SKM-1 treated with dmso at 0.1 percent for 144 hours (cell line): ENCODE results near the gene PFKM.

Experiments
- DNase-seq: peaks from one replicate; lab custom pipeline; 2025; ENCODE audit not compliant: unreplicated experiment; lab: John Stamatoyannopoulos, UW

The PFKM gene

GRCh38 chr12:48156652-48157017, 37.5 kb downstream of the PFKM start:
- DNase-seq, result no peak

GRCh38 chr12:48157018-48157888, 38.1 kb downstream of the PFKM start, which contains the start of gene ASB8:
Gene ASB8 (minus strand): TSS chr12:48157515. CDS start chr12:48153496, 4,019 bp downstream.
- DNase-seq, result peak; percentile 85

- DNase-seq, result no peak
Measured at GRCh38 chr12:48157889-48158370, 38.8 kb downstream of the PFKM start.

- DNase-seq, result no peak
Measured at GRCh38 chr12:48160046-48160445, 40.9 kb downstream of the PFKM start.

- DNase-seq, result peak; percentile 26
Measured at GRCh38 chr12:48160807-48161206, 41.6 kb downstream of the PFKM start.

GRCh38 chr12:48163150-48163747, 44.1 kb downstream of the PFKM start:
- DNase-seq, result no peak

- DNase-seq, result no peak
Measured at GRCh38 chr12:48164451-48164850, 45.3 kb downstream of the PFKM start.

- no peak for DNase-seq
Measured at GRCh38 chr12:48165089-48165981, 46.2 kb downstream of the PFKM start.

GRCh38 chr12:48169011-48169410, 49.8 kb downstream of the PFKM start:
- DNase-seq, result no peak

GRCh38 chr12:48175613-48176416, 56.7 kb downstream of the PFKM start:
- no peak for DNase-seq

- DNase-seq, result no peak
Measured at GRCh38 chr12:48176417-48176751, 57.2 kb downstream of the PFKM start.

- no peak for DNase-seq
Measured at GRCh38 chr12:48177982-48178381, 58.8 kb downstream of the PFKM start.

- no peak for DNase-seq
Measured at GRCh38 chr12:48179466-48179865, 60.3 kb downstream of the PFKM start.

GRCh38 chr12:48180424-48180823, 61.3 kb downstream of the PFKM start:
- DNase-seq, result no peak

GRCh38 chr12:48180857-48181495, 61.8 kb downstream of the PFKM start:
- no peak for DNase-seq

- no peak for DNase-seq
Measured at GRCh38 chr12:48182631-48183030, 63.5 kb downstream of the PFKM start.

- DNase-seq, result no peak
Measured at GRCh38 chr12:48183091-48183875, 64.1 kb downstream of the PFKM start, which contains the start of gene CCDC184. Gene CCDC184 (plus strand): TSS chr12:48183644. CDS start chr12:48184123, 479 bp downstream.

GRCh38 chr12:48183876-48184548, 64.8 kb downstream of the PFKM start:
- DNase-seq, result no peak

- no peak for DNase-seq
Measured at GRCh38 chr12:48184549-48184922, 65.4 kb downstream of the PFKM start.
